ENCODE data around the gene HSDL1.

DNA sequence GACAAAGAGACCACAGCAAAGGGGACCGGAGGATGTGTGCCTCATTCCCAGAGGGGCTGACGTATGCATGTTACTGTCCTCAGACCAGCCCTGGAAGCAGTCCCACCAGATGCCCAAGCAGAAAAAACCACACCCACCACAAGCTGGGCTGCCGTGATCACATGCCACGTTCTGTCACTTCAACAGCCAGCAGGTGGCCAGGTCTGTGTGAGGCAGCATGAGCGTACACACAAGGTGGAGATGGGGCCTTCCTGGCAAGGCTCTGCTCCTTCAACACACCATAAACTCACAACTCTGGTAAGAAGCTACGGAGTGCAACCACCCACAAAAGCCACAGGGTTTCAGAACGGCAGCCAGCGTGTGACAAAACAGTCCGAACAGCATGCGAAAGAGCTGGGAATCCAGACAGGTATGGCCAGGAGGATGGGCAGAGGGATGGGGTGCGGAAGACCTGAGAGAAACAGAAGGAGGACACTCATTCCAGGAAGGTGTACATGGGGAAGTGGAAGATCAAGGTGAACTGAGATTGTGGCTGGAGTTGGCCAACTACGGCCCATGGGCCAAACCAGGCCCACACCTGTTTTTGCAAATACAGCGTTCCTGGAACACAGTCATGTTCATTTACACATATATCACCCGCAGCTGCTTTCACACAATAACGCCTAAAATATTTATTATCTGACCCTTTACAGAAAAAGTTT, 56.1 kb downstream of the HSDL1 start:
- TF ChIP-seq CTCF (IDR thresholded peaks at IDR 0.05; ENCODE audit: borderline replicate concordance, extremely low read depth, low read length, poor library complexity, severe bottlenecking) (peak; percentile 74), EZH2 (IDR thresholded peaks at IDR 0.05; ENCODE audit: borderline replicate concordance, low read depth, low read length, severe bottlenecking) (no peak)
